K562 (cell line): ENCODE data around the gene SCLT1. TPM values are rescaled to one million over a fixed set of nuclear protein-coding genes. Genes with fewer than 3 reads are reported as not detected.

Experiments
- ATAC-seq: fragments of 200-7000 bp; cut with Tn5 transposase; 3 replicates; pipeline ENCODE4 v1.9.1; 2020; ENCODE audit warnings: moderate library complexity
- BruUV-seq: library from RNA; stranded (reverse); fragments of 400-500 nt; replicated peaks from 2 replicates; lab custom pipeline; 2021; lab: Mats Ljungman, UMichigan
- CTCF ChIA-PET: fragments of 300-600 bp; formaldehyde crosslinking; extraction: SDS; loops from one replicate; lab custom pipeline; 2021; ENCODE audit warnings: low intra/inter-chr PET ratio; lab: Yijun Ruan, JAX
- POLR2A ChIA-PET: fragments of 300-600, 350-650 bp; sonication (Branson Sonifier 250); formaldehyde crosslinking; extraction: SDS; loops from one replicate; lab custom pipeline; 2021; ENCODE audit warnings: antibody characterized with exemption, inconsistent platforms; lab: Yijun Ruan, JAX
- DNase-seq, 4 experiments: peaks; one replicate each; pipeline versions ENCODE4 v3.0.0 to v3.0.0-alpha.2; 2011 to 2018; ENCODE audit warnings: low spot score in 3 of 4, mixed read lengths in 3 of 4; ENCODE audit errors: extremely low read depth in 1 of 4
- FAIRE-seq: peaks from 2 replicates; lab custom pipeline; 2011; peaks lifted over from hg19 to GRCh38; lab: Jason Lieb, UNC
- H2AFZ ChIP-seq: 2 replicates; pipeline ENCODE4 v1.6.0; 2011; ENCODE audit warnings: low read depth, low read length, control low read depth, inconsistent platforms
- H3K27ac ChIP-seq: fragments of 200-600 bp; 3 replicates; pipeline ENCODE4 v1.8.0; 2011; ENCODE audit warnings: low read depth, mild to moderate bottlenecking, control low read depth, inconsistent platforms, low read length, moderate library complexity, mixed read lengths; ENCODE audit errors: extremely low read depth
- H3K27me3 ChIP-seq, 2 experiments: fragments of 300-600 bp in 1 of 2; 2 replicates in 1 of 2; 3 replicates in 1 of 2; pipeline versions ENCODE4 v1.6.0 to v1.8.0; 2011; ENCODE audit warnings: inconsistent platforms in 2 of 2, low read length in 2 of 2, mild to moderate bottlenecking in 1 of 2, mixed read lengths in 1 of 2, moderate library complexity in 1 of 2; ENCODE audit not compliant: control insufficient read depth in 2 of 2, insufficient read depth in 2 of 2
- H3K36me3 ChIP-seq: fragments of 300-600 bp; 3 replicates; pipeline ENCODE4 v1.8.0; 2011; ENCODE audit warnings: mild to moderate bottlenecking, low read length, inconsistent platforms; ENCODE audit not compliant: control insufficient read depth, insufficient read depth
- H3K4me1 ChIP-seq, 2 experiments: fragments of 200-600 bp in 1 of 2; replicated peaks in 1 of 2; 2 replicates in 1 of 2; 3 replicates in 1 of 2; pipeline versions ENCODE4 v1.5.1 to v1.8.0; 2011; ENCODE audit warnings: inconsistent platforms in 2 of 2, low read length in 2 of 2, mild to moderate bottlenecking in 1 of 2, mixed read lengths in 1 of 2, moderate library complexity in 1 of 2; ENCODE audit not compliant: control insufficient read depth in 2 of 2, insufficient read depth in 2 of 2
- H3K4me2 ChIP-seq: 2 replicates; pipeline ENCODE4 v1.6.1; 2011; ENCODE audit warnings: low read length, control low read depth, inconsistent platforms, mixed read lengths; ENCODE audit not compliant: insufficient read depth
- H3K4me3 ChIP-seq: fragments of 200-600 bp; sonication (generic), shearing (Covaris generic); 2 replicates; pipeline ENCODE4 v1.5.1; 2016; ENCODE audit warnings: control low read depth, inconsistent platforms
- H3K79me2 ChIP-seq: fragments of 200-600 bp; 3 replicates; pipeline ENCODE4 v1.8.0; 2011; ENCODE audit warnings: low read length, inconsistent platforms; ENCODE audit not compliant: control insufficient read depth, insufficient read depth
- H3K9ac ChIP-seq, 2 experiments: 2 replicates each; pipeline versions ENCODE4 v1.6.0 to v1.6.1; 2011; ENCODE audit warnings: low read depth in 2 of 2, low read length in 2 of 2, control low read depth in 1 of 2, inconsistent platforms in 1 of 2, mild to moderate bottlenecking in 1 of 2, mixed read lengths in 1 of 2; ENCODE audit not compliant: insufficient read depth in 1 of 2
- H3K9me1 ChIP-seq: one replicate; pipeline ENCODE4 v1.6.0; 2011; ENCODE audit warnings: inconsistent platforms, mild to moderate bottlenecking, low read length, moderate library complexity; ENCODE audit not compliant: control insufficient read depth, insufficient read depth
- H3K9me3 ChIP-seq: replicated peaks from 2 replicates; pipeline ENCODE4 v1.5.1; 2011; ENCODE audit warnings: low read depth, low read length, inconsistent platforms; ENCODE audit not compliant: control insufficient read depth, insufficient read depth
- H4K20me1 ChIP-seq: replicated peaks from 2 replicates; pipeline ENCODE4 v1.6.1; 2011; ENCODE audit warnings: low read length, inconsistent platforms, mixed read lengths; ENCODE audit not compliant: control insufficient read depth, insufficient read depth
- C11orf30 ChIP-seq: fragments of 450-650 bp; IDR thresholded peaks from 2 replicates; pipeline ENCODE4 v1.6.1; 2016; ENCODE audit warnings: low read depth, mild to moderate bottlenecking
- COPS2 ChIP-seq: fragments of 450-650 bp; conservative IDR thresholded peaks from 2 replicates; pipeline ENCODE4 v1.6.1; 2016; ENCODE audit warnings: mild to moderate bottlenecking, moderate library complexity
- FUS ChIP-seq: fragments of 200-400 bp; formaldehyde crosslinking; optimal IDR thresholded peaks from 2 replicates; pipeline ENCODE3; 2017; ENCODE audit warnings: low read depth, low read length
- MAFF ChIP-seq: IDR thresholded peaks from 2 replicates; pipeline ENCODE4 v1.6.1; 2012; ENCODE audit warnings: low read length, improper control_type of control experiment
- MAFG ChIP-seq: fragments of 450-650 bp; conservative IDR thresholded peaks from 2 replicates; pipeline ENCODE4 v1.6.1; 2016; ENCODE audit warnings: missing genetic modification characterization, missing compliant biosample characterization
- NCOA4 ChIP-seq: fragments of 450-650 bp; IDR thresholded peaks from 2 replicates; pipeline ENCODE4 v1.6.1; 2018; ENCODE audit warnings: mild to moderate bottlenecking; ENCODE audit not compliant: partially characterized antibody
- ZNF316 ChIP-seq: fragments of 450-650 bp; IDR thresholded peaks from 2 replicates; pipeline ENCODE4 v1.6.1; 2016
- WGBS: fragments of 100-300 bp; shearing (Covaris generic); methylation state at CpG from one replicate; pipeline ENCODE4 v1.1.6; 2016; ENCODE audit warnings: low coverage, mixed read lengths; ENCODE audit not compliant: insufficient coverage; ENCODE audit errors: missing lambda C conversion rate; 5-methylcytosine and 5-hydroxymethylcytosine counted together
- in situ Hi-C: fragments of 300-500 bp; cut with MboI; formaldehyde crosslinking; loops from 4 replicates; pipeline ENCODE4 v1.15.0; 2018; ENCODE audit warnings: inconsistent platforms, mixed read lengths
- intact Hi-C: fragments of 100-400 bp; cut with micrococcal nuclease; formaldehyde crosslinking; loops from 2 replicates; pipeline ENCODE4 v1.14.2; 2022
- polyA plus RNA-seq, 8 experiments: library from polyadenylated mRNA; depleted of rRNA in 4 of 8; stranded (reverse) in 5 of 8; unstranded in 3 of 8; fragments of >200 nt; fragmentation: Nextera tagmentation in 2 of 8; fragmentation: Illumina TruSeq in 1 of 8; extraction: Ambion mirVana in 2 of 8; extraction: Trizol in 1 of 8; gene quantifications; 2 replicates each; pipeline versions ENCODE4 v1.2.1 to v1.2.3, GENCODE V29; 2011 to 2014; ENCODE audit warnings: inconsistent platforms in 1 of 8, missing spikeins in 1 of 8
- total RNA-seq, 7 experiments: library from RNA; depleted of rRNA in 6 of 7; stranded (reverse); fragments of >200 nt in 6 of 7; fragmentation: Illumina TruSeq in 2 of 7; extraction: Trizol in 2 of 7; gene quantifications; 2 replicates each; pipeline versions ENCODE4 v1.2.1 to v1.2.3, GENCODE V29; 2011 to 2021; ENCODE audit warnings: low replicate concordance in 1 of 7
- TF ChIP-seq, protein P1 (sequence below): sonication (generic); formaldehyde crosslinking; IDR thresholded peaks from 2 replicates; pipeline ENCODE4 v1.8.0; 2022; ENCODE audit warnings: mild to moderate bottlenecking, missing genetic modification reagents

Gene SCLT1
- total and polyA plus RNA-seq, 9 of the 15 experiments (the other 6 are each of a cell fraction or from before 2014, with no cell fraction given), result 8.0 to 31.9 (median 24.2) TPM

- H3K36me3 ChIP-seq, result no peaks in the 10 kb centered on the region
- intact Hi-C loops, result no loop called here
- FAIRE-seq, result no peak
- H3K9me3 ChIP-seq, result peaks cover 6% of the 10 kb centered on the region; the same call in 1 of the 2 replicates
- H4K20me1 ChIP-seq, result no peaks in the 10 kb centered on the region
- no peak overlapping the region for H3K27ac ChIP-seq
- H3K9me1 ChIP-seq, result no peaks in the 10 kb centered on the region
- in situ Hi-C loops, result no loop called here
- BruUV-seq, result no TSS peak
- no peak for ATAC-seq
- H3K4me2 ChIP-seq, result no peak overlapping the region
- no peak for DNase-seq
- H2AFZ ChIP-seq, result no peak overlapping the region
- WGBS, result 60% methylated on average over 4 of the region's 4 CpGs
- no peaks in the 10 kb centered on the region for H3K4me1 ChIP-seq
- ChIA-PET CTCF (no interaction called here), POLR2A (no interaction called here)
- H3K9ac ChIP-seq, result no peak overlapping the region
- no peaks in the 10 kb centered on the region for H3K27me3 ChIP-seq
- no peaks in the 10 kb centered on the region for H3K79me2 ChIP-seq
- TF ChIP-seq NCOA4 (no peak), FUS (no peak), ZNF316 (peak; percentile 69; the same call in 1 of the 2 replicates), MAFG (tag) (0 out of 2 replicates have a peak, but pooled peaks have one; percentile 11), MAFF (0 out of 2 replicates have a peak, but pooled peaks have one; percentile 4), C11orf30 (peak; percentile 34; the same call in 1 of the 2 replicates), COPS2 (no peak)
- TF ChIP-seq, protein P1, sequence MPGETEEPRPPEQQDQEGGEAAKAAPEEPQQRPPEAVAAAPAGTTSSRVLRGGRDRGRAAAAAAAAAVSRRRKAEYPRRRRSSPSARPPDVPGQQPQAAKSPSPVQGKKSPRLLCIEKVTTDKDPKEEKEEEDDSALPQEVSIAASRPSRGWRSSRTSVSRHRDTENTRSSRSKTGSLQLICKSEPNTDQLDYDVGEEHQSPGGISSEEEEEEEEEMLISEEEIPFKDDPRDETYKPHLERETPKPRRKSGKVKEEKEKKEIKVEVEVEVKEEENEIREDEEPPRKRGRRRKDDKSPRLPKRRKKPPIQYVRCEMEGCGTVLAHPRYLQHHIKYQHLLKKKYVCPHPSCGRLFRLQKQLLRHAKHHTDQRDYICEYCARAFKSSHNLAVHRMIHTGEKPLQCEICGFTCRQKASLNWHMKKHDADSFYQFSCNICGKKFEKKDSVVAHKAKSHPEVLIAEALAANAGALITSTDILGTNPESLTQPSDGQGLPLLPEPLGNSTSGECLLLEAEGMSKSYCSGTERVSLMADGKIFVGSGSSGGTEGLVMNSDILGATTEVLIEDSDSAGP (CRISPR knock-in tag), result no peak
- no peak overlapping the region for H3K4me3 ChIP-seq
These were observed 85.2 kb downstream of the SCLT1 start for GRCh38 chr4:129008096-129008495.
